COLO668 (cell line): ENCODE measurements around the gene SCFD2.
"Not testable (repeated sequence)": the region's sequence is repeated elsewhere in the genome, so short reads cannot be mapped to it uniquely, and the experiment has no call there.

ENCODE experiments used
- DNase-seq: peaks from one replicate; lab custom pipeline; 2025; ENCODE audit not compliant: unreplicated experiment; lab: John Stamatoyannopoulos, UW

SCFD2 gene

DNA sequence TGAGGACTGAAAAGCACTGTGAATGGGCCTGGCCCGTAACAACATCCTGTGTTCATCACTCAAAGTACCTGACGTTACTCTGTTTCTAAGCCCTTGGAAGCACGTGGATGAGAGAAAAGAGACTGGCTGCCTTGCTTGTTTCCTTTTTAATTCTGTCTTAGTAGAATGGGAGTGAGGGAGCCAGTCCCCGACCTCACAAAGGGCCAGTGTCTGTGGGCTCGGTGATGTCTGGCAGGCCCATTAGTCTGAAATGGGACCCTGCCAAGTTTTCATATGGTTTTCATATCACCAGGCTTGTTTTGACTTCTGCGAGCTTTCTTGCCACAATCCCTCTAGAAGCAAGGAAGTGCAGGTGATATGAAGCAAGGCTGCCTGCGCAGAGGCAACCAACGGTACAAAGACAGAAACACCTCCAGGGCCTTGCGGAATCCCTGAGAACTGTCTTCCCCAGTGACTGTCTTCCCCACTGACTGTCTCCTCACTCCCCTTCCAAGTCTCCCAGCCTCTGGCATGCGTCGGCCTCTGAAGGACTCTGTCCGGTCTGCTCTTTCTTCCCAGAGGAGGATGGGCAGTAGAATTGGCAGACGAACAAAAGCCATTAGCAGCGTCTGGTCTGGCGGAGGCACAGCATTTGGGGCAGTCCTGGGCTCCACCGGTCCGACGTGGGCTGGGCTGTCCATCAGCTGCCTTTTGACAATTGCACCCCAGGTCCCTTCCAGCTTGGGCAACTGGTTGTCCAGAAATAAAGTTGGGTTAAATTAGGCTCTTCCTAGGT, 524.0 kb downstream of the SCFD2 start:
- no peak for DNase-seq

DNA sequence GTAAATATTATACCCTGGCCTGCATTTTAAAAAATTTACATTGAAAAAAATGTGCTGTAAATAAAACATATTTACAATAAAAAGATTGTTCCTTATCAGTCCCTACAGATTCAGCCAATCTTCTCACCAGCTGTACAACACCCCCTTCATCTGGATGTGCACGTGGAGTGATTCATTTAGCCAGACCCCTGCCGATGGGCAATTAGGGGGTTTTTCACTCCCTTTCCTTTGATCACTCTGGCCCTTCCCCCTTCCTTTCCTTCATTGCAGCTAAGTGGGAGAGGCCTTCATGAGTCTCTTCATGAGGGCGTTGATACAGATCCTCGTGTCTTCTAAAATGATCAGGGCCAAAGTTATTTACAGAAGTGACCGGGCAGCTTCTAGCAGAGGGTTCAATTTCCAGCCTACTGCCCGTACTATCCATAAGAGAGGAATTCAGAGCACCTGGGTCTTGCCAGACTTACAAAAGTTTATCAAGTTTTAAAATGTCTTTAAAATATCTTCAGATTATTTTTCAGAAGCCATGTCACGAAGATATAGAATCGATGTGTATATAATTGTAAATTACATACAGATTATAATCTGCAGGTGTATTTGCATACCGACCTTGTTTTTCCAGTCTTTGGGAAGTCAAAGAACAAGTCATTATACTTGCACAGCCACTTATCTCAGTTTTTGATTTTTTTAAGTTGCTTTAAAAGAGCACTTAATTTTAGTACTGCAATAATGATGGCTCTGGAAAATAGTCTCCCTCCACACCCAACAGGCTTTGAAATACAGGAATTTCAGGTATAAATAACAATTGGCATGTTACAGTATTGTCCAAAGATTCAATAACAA, 525.1 kb downstream of the SCFD2 start:
- no peak for DNase-seq

DNA sequence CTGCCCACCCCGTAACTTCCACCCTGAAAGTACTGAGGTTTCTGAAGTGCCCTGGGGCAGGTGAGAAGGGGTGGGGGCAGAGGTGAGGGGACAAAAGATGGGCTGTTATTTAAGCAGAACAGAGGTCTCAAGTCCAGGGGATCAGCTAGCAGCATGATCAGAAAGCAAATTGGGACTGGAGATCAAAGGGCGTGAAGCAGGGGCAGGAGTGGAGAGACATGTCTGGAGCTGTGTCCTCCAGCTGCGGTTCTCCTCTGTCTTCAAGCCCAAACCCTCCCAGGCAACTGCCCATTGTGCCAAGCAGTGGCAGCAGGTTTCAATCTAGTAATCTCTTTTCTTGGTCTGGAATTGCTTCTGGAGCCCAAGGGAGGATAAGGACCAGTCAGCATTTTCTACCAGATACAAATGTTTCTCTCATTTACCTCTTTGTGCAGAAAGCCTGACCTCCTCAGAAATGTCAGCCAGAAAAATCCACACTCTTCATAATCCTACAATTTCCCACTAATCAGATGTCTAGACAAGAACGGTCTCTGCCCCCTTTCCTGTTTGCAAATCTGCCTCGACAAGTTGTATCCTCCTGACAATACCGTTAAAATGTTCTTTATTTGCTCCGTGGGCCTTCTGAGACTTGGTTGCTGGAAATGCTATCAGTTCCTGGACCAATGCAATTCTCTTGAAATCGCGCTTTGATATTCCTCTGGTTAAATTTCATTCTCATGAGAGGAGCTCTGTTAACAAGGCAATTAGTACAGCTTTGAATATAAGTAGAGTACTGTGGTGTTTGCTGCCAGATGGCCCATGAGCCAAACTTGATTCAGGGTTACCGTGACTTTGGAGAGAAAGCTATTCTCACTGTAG, 526.9 kb downstream of the SCFD2 start:
- no peak for DNase-seq

DNA sequence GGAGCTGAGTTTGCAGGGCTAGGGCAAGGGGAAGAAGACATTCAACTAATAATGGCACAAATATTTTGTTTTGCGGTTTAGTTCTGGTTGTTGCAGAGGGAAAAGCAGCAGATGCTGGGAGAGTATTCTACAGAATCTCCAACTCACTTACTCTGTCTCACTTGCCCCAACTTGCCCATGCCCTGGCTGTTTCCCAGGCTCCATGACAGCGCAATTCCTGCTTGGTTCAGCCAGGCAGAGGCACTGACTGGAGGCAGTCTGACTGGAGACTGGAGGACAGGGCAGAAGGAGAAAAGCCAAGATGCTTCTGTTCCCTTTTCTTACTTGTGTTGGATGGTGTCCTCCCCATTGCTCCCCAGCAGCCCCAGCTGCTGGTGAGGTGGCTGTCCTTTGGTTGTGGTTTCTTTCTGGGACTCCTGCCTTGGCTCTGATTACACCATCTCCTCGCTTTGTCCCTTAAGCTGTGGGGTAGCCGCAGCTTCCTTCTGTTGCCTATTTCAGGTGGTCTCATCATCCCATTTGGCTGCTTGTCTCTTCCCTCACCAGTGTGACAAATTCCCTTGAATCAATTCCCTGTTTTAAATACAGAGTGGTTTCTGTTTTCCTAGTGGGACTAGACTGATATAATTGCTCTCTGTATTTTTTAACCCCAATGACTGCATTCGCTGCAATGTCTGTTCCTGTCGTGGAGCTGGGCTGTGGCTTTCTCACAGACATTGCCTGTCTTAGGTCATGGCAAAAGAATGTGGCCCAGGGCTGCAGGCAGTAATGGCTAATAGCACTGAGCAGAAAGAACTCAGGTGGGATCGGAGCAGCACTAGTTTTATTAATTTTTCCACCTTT, 527.9 kb downstream of the SCFD2 start:
- no peak for DNase-seq

DNA sequence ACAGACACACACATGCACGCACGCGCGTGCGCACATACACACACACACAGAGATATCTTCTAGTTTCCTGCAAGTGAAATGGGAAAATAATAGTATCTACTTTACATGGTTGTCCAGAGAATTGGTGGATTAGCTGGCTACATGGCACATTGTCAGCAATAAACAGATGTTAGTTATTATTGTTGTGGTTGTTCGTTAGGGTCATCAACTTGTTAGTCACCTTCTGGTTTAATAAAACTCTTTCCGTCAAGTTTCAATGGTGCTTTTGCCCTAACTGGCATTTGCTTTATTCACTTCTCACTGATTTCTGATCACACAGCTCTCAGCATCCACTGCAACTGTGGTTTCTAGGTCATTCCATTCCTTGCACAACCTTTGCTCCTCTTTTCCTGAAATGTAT, 529.2 kb downstream of the SCFD2 start:
- DNase-seq: no peak

DNA sequence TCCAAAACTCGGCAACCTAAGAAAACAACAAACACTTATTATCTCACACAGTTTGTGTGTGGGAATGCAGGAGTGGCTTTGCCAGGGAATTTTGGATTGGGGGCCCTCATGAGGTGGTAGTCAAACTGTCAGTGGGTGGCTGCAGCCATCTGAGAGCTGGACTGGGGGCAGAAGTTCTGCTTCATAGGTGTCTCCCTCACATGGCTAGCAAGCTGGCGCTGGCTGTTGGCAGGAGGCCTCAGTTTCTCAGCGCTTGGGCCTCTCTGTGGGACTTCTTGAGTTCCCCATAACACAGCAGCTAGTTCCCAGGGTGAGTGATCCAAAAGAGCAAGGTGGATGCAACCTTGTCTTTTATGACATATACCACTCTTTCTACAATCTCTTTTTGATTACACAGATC, 529.7 kb downstream of the SCFD2 start:
- DNase-seq: no peak

DNA sequence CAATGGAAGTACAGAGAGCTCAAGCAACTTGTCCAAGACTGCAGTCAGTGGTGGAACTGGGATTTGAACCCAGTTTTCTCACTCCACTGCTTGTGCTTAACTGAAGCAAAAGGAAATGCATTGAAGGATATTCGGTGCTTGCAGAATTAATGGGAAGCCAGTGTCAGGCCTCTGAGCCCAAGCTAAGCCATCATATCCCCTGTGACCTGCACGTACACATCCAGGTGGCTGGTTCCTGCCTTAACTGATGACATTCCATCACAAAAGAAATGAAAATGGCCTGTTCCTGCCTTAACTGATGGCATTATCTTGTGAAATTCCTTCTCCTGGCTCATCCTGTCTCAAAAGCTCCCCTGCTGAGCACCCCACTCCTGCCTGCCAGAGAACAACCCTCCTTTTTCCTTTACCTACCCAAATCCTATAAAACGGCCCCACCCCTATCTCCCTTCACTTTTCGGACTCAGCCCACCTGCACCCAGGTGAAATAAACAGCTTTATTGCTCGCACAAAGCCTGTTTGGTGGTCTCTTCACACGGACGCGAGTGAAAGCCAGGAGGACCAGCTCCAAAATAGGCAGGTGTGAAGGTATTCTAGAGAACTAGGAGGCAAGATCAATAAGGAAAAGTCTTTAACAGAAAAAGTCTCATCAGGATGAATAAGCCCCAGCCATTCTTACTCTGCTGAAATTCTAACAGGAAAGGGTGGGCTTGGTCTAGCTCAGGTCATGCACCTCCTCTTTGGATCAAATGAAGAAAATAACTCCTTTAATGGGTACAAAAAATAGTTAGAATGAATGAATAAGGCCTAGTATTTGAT, 531.0 kb downstream of the SCFD2 start:
- DNase-seq: not testable (repeated sequence)

DNA sequence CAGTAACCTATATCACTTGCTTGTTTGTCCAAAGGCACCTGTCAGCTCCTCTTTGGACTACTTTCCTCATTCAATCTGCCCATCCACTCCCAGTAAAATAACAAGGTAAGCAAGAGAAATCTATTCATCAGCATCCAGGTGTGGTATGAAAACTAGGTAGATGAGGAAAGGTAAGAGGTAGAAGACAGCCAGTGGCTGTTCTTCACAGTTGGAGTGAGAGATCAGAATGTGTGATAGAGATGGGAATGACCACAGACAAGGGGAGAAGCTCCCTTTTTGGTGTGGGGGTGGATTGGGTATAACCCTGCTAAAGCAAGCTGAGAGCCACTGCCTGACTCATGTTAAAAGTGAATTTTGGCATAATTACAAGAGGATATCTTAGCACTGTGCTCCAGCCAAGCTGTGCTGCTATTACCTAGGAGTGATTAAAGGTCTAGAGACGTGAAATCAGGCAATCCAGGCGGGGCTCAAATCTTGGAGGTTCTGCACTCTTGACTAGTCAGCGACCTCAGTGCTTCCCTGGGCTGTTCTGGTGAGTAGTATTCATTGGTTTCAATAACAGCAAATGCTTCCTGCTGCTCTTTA, 531.8 kb downstream of the SCFD2 start:
- DNase-seq: no peak

DNA sequence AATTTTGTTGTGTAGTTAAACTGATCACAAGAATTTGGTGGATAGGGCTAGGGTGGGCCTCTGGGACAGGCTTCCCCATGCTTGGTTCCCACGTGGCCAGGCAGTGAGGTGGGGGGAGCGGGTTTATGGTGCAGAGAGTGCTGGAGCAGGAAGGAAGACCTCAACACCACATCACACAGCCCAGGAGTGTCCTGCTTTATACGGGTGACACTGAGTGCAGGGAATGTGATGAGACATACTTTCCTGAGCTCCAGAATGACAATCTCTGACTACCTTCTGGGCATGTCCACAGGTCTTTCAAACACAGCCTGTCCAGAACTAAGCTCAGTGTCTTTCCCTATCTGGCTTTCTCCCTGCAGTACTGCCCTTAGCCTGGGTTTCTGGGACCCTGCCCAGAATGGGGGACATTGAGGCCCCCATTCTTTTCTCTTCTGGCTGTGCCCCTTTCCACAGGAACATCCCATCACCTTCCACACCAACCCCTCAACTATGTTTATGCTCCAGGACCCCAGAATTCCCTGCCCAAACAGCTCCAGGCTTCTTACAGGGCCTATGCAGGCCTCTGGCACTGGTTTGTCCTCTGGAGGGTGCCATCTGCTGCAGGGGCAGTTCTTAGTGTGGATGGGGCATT, 540.3 kb downstream of the SCFD2 start:
- no peak for DNase-seq

DNA sequence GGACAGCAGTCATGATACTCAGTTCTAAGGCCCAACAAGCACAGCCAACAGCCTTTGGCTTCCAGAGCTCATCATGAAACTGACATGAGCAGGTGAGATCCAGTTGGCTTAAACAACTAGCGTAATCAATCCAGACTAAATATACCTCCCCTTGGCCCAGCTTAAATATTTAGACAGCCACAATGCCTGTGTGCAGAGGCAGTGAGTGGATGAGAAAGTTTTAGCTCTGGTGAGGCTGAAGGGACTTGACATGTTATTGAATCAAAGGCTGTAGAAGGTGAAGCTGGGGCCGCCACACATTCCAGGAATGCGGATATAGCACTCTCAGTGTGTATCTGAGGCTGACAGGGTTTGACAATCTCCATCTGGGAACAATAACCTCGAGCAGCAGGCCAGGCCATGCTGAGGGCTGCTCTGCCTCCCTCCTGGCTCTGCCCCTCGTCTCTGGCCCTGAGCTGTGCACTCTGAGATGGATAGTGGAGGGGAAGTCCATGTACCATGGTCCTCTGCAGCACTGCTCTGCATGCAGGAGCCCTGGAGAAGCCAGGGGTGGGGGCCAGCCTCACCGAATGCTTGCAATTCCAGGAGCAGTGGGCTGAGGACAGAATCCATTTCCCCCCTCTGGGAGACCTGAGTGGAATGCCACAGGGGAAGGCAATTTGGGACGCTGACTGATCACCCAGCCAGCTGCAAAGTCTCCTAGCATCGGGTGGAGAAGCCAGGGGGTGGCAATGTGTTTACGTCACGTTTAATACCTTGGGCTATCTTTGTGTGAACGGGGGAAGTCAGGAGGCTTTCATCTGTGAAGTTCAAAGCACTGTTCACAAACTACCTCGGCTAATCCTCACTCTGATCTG, 541.0 kb downstream of the SCFD2 start:
- peak; percentile 32 for DNase-seq

DNA sequence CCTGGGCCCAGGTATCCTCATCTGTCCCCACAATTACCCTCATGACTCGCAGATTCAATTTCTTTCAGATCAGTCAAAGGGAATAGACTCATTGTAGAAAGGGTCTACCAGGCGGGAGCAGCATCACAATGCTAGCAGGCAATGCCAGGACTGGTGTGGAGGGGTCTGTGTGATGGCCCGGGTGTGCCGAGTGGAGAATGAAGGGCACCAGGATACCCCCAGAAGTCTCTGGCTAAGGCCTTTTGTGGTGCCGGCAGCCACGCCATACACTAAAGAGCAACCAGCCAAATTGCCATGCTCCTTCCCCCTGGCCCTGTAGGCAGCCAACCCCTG, 541.6 kb downstream of the SCFD2 start:
- DNase-seq: no peak

DNA sequence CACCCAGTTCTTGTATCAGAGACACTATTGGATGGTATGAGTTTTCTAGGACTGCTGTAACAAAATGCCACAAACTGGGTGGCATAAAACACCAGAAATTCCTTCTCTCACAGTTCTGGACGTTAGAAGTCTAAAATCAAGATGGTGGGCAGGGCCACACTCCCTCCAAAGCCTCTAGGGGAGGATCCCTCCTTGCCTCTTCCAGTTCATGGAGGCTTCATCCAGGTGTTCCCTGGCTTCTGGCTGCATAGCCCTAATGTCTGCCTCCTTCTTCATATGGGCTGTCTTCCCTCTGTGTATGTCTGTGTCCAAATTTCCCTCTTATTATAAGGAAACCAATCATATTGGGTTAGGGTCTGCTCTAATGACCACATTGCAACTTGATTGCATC, 542.2 kb downstream of the SCFD2 start:
- no peak for DNase-seq
